Left lung (tissue), 10 donors: ENCODE results near the gene RABEP1. TPM values are rescaled to one million over a fixed set of nuclear protein-coding genes. Genes with fewer than 3 reads are reported as not detected.
"Not testable (repeated sequence)": the region's sequence is repeated elsewhere in the genome, so short reads cannot be mapped to it uniquely, and the experiment has no call there.

Source experiments
- ATAC-seq: fragments of 200-7000 bp; cut with Tn5 transposase; one replicate; pipeline ENCODE4 v1.9.1; 2020; ENCODE audit warnings: moderate library complexity
- DNase-seq, 4 donors: peaks; one replicate each; pipeline ENCODE4 v3.0.0-alpha.2; 2013 to 2020
- H3K27ac ChIP-seq, 2 donors: fragments of 200-600 bp; sonication (generic) in 1 of 2; one replicate each; pipeline versions ENCODE4 v1.5.0 to v1.8.0; 2020 to 2021
- H3K27me3 ChIP-seq, 2 donors: fragments of 200-600 bp; sonication (generic) in 1 of 2; one replicate each; pipeline versions ENCODE4 v1.5.0 to v1.8.0; 2020 to 2021
- H3K36me3 ChIP-seq, 2 donors: fragments of 200-600 bp; sonication (generic) in 1 of 2; one replicate each; pipeline versions ENCODE4 v1.5.0 to v1.8.0; 2020 to 2021
- H3K4me1 ChIP-seq, 2 donors: fragments of 200-600 bp; one replicate each; pipeline ENCODE4 v1.8.0; 2021
- H3K4me3 ChIP-seq, 2 donors: fragments of 200-600 bp; sonication (generic) in 1 of 2; one replicate each; pipeline versions ENCODE4 v1.5.0 to v1.8.0; 2020 to 2021; ENCODE audit warnings: mild to moderate bottlenecking in 1 of 2
- H3K9me3 ChIP-seq, 2 donors: fragments of 200-600 bp; sonication (generic) in 1 of 2; one replicate each; pipeline versions ENCODE4 v1.5.0 to v1.8.0; 2020 to 2021
- intact Hi-C, 2 donors: fragments of 100-400 bp; cut with DNase I; formaldehyde crosslinking; loops; one replicate each; pipeline versions ENCODE4 v1.11.2 to v1.14.2; 2022
- polyA plus RNA-seq, 6 donors: library from polyadenylated mRNA; unstranded; fragments of 120-200 nt; gene quantifications; one replicate each; pipeline ENCODE4 v1.2.1, GENCODE V29; 2013; ENCODE audit not compliant: insufficient read length in 6 of 6
- total RNA-seq, 2 donors: library from RNA; stranded (reverse); fragmentation: NEBNext Ultra II Directional; extraction: Animal tissue kit (Norgen Biotek cat#: 25700); gene quantifications; one replicate each; pipeline ENCODE4 v1.2.1, GENCODE V29; 2021
- TF ChIP-seq, protein P1 (sequence below), 2 donors: fragments of 200-600 bp; sonication (generic) in 1 of 2; IDR thresholded peaks; one replicate each; pipeline versions ENCODE4 v1.5.0 to v1.8.0; 2021; ENCODE audit warnings: antibody characterized with exemption in 2 of 2
- donor health status: DM: no; HTN: yes; CAD: no.
- donor health status: DM: no; HTN: no; CAD: no.

Gene RABEP1
- total and polyA plus RNA-seq, 8 donors = 37.0 to 60.1 (median 55.6) TPM

DNA sequence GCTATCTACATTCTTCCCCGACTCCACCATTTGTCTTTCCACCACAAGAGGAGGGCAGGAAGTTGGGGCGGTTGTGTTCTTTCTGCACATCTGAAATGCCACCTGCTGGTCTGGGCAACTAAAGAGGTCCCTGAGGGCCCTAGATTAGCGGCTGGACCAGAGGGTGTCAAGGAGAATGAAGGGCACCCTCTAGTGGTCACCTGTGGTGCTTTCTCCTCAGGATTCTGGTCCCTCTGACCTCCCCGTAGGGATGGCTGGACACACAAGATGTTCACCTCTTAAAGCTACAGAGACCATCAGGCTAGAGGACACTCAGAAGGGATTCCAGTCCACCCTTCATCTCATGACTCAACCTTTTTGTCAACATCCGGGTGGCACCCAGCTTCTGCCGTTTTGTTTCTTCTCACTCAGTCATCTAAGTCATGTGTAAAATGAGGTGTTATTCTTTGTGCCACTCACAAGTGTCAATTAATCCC lies 44.5 kb upstream of the RABEP1 start:
- intact Hi-C loops = loop anchor here in 1 of 2 donors (5.0 kb wide), 1 partner anchor 40 kb away; no protein-coding TSS in a partner anchor
- Histone ChIP-seq H3K27ac (no peak overlapping the region), H3K27me3 (no peaks in the 10 kb centered on the region), H3K4me3 (no peak overlapping the region), H3K9me3 (no peaks in the 10 kb centered on the region), H3K4me1 (peaks cover 0 to 14% of the 10 kb centered on the region in 2 donors), H3K36me3 (no peaks in the 10 kb centered on the region)
- TF ChIP-seq, protein P1, sequence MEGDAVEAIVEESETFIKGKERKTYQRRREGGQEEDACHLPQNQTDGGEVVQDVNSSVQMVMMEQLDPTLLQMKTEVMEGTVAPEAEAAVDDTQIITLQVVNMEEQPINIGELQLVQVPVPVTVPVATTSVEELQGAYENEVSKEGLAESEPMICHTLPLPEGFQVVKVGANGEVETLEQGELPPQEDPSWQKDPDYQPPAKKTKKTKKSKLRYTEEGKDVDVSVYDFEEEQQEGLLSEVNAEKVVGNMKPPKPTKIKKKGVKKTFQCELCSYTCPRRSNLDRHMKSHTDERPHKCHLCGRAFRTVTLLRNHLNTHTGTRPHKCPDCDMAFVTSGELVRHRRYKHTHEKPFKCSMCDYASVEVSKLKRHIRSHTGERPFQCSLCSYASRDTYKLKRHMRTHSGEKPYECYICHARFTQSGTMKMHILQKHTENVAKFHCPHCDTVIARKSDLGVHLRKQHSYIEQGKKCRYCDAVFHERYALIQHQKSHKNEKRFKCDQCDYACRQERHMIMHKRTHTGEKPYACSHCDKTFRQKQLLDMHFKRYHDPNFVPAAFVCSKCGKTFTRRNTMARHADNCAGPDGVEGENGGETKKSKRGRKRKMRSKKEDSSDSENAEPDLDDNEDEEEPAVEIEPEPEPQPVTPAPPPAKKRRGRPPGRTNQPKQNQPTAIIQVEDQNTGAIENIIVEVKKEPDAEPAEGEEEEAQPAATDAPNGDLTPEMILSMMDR (IDR thresholded peaks at IDR 0.05) = peak; percentile 50 to 81
- ATAC-seq (peak; percentile 89), DNase-seq (peak in 2 of 4 donors; percentile 23 to 67)

DNA sequence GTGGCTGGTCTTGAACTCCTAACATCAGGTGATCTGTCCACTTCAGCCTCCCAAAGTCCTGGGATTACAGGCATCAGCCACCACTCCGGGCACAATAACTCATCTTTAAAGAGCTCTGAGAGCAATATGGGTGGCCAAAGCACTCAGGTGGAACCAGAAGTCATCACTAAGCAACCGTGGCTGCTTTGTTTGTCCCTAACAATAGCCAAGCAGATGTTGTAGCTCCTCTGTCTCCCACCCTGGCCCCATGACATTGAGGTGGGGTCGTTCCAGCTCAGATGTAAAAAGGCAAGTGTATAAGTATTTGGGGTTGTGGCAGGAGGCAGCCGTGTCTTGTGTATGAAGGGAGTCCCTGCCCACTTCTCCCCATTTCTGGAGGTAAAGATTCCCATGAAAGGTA lies 43.8 kb upstream of the RABEP1 start:
- Histone ChIP-seq H3K4me3 (no peak overlapping the region), H3K27me3 (no peaks in the 10 kb centered on the region), H3K27ac (no peak overlapping the region), H3K9me3 (no peaks in the 10 kb centered on the region), H3K4me1 (peaks cover 0 to 14% of the 10 kb centered on the region in 2 donors), H3K36me3 (no peaks in the 10 kb centered on the region)
- intact Hi-C loops = loop anchor here in 1 of 2 donors (5.0 kb wide), 1 partner anchor 41 kb away; no protein-coding TSS in a partner anchor
- DNase-seq (no peak), ATAC-seq (no peak)
- TF ChIP-seq, protein P1 (IDR thresholded peaks at IDR 0.05) = no peak

DNA sequence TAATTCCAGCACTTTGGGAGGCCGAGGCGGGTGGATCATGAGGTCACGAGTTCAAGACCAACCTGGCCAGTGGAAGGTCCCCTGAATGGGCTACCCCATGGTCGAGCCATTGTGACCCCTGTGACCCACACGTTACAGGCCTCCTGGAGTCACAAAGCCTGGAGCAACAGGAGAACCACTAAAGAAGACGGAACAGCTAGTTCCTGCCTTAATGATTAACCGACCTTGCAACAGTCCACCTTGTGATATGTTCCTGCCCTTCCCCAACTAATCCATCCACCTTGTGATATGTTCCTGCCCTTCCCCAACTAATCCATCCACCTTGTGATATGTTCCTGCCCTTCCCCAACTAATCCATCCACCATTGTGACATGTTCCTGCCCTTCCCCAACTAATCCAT lies 42.3 kb upstream of the RABEP1 start:
- intact Hi-C loops = loop anchor here in 1 of 2 donors (5.0 kb wide), 1 partner anchor 42 kb away; no protein-coding TSS in a partner anchor
- H3K4me3 ChIP-seq, ATAC-seq, DNase-seq, H3K36me3 ChIP-seq, H3K27me3 ChIP-seq, H3K27ac ChIP-seq, H3K9me3 ChIP-seq: not testable (repeated sequence)
- peaks cover 0 to 14% of the 10 kb centered on the region in 2 donors for H3K4me1 ChIP-seq

DNA sequence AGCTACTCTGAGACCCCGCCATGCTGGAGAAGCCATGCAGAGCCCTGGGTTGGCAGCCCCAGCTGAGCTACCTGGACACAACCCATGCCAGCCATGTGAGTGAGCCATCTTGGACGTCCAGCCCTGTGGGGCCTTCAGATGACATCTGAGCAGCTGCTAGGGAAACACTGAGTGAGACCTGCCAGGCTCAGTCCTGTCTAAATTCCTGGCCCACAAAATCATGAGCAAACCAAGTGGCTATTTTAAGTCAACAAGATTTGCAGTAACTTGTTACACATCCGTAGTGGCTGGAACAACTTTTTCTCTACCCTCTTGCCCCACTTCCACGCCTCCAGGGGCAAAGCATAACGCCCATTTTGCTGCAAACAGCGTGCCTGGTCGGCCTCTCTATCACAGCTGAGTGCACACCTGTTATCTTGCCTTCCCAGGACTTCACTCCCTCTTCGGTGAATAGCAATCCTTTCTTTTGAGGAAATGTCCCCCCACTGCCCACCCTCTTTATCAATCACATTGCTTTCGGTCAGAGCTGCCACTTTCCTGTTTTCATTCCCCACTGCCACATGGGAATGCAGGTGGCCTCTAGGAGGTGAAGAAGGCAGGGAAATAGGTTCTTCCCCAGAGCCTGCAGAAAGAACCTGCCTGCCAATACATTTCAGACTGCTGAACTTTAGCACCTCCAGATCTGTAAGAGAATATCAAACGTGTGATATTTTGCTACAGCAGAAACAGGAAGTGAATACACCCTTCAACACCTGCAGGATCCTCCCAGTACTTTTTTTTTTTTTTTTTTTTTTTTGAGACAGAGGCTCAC lies 40.0 kb upstream of the RABEP1 start:
- intact Hi-C loops = no loop called here
- Histone ChIP-seq H3K4me3 (no peak overlapping the region), H3K36me3 (no peaks in the 10 kb centered on the region), H3K27ac (no peak overlapping the region), H3K9me3 (no peaks in the 10 kb centered on the region), H3K27me3 (no peaks in the 10 kb centered on the region), H3K4me1 (peaks cover 0 to 4% of the 10 kb centered on the region in 2 donors)
- TF ChIP-seq, protein P1 (IDR thresholded peaks at IDR 0.05) = no peak
- ATAC-seq (no peak), DNase-seq (no peak)

DNA sequence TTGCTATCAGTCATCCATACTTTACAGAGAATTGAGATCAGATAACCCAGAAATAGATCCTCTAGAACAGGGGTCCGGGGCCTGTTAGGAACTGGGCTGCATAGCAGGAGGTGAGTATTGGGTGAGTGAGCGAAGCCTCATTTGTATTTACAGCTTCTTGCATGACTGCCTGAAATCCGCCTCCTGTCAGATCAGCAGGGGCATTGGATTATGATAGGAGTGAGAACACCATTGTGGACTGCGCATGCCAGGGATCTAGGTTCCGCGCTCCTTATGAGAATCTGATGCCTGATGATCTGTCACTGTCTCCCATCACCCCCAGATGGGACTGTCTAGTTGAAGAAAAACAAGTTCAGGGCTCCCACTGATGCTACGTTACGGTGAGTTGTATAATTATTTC lies 34.5 kb upstream of the RABEP1 start:
- H3K4me3 ChIP-seq = no peak overlapping the region
- no peaks in the 10 kb centered on the region for H3K36me3 ChIP-seq
- intact Hi-C loops = no loop called here
- H3K4me1 ChIP-seq = no peaks in the 10 kb centered on the region
- H3K9me3 ChIP-seq = no peaks in the 10 kb centered on the region
- peaks cover 0 to 5% of the 10 kb centered on the region in 2 donors for H3K27me3 ChIP-seq
- DNase-seq (no peak), ATAC-seq (no peak)
- TF ChIP-seq, protein P1 (IDR thresholded peaks at IDR 0.05) = no peak
- H3K27ac ChIP-seq = no peak overlapping the region
